GM19452 (cell line): ENCODE data around the gene WDR20.
"Not testable (repeated sequence)": the region's sequence is repeated elsewhere in the genome, so short reads cannot be mapped to it uniquely, and the experiment has no call there.

ENCODE experiments used
- ATAC-seq: cut with Tn5 transposase; IDR thresholded peaks from one replicate; pipeline ENCODE4 v1.9.1; 2021; ENCODE audit not compliant: unreplicated experiment

WDR20 gene

GRCh38 chr14:102126807-102127455, 12.8 kb upstream of the WDR20 start:
- no peak for ATAC-seq

GRCh38 chr14:102131741-102132140, 8.0 kb upstream of the WDR20 start:
- ATAC-seq: no peak

- ATAC-seq: not testable (repeated sequence)
These were observed 5.7 kb upstream of the WDR20 start for GRCh38 chr14:102134021-102134420.

- not testable (repeated sequence) for ATAC-seq
These were observed 5.0 kb upstream of the WDR20 start for GRCh38 chr14:102134719-102135118.

- not testable (repeated sequence) for ATAC-seq
These were observed 4.2 kb upstream of the WDR20 start for GRCh38 chr14:102135456-102135855.

GRCh38 chr14:102138535-102138934, 1.2 kb upstream of the WDR20 start:
- no peak for ATAC-seq

- no peak for ATAC-seq
These were observed 774 bp upstream of the WDR20 start for GRCh38 chr14:102138961-102139285.

- peak; percentile 21 for ATAC-seq
These were observed 491 bp downstream of the WDR20 start for GRCh38 chr14:102140027-102140749.

GRCh38 chr14:102140750-102141145, 1.1 kb downstream of the WDR20 start:
- ATAC-seq: no peak

GRCh38 chr14:102141797-102142196, 2.1 kb downstream of the WDR20 start:
- ATAC-seq: no peak

- ATAC-seq: no peak
These were observed 5.2 kb downstream of the WDR20 start for GRCh38 chr14:102144914-102145313.

GRCh38 chr14:102145395-102145794, 5.7 kb downstream of the WDR20 start:
- no peak for ATAC-seq

- no peak for ATAC-seq
These were observed 6.7 kb downstream of the WDR20 start for GRCh38 chr14:102146423-102146822.

- ATAC-seq: no peak
These were observed 10.4 kb downstream of the WDR20 start for GRCh38 chr14:102150083-102150482.

GRCh38 chr14:102150744-102151143, 11.0 kb downstream of the WDR20 start:
- no peak for ATAC-seq

GRCh38 chr14:102151411-102151810, 11.7 kb downstream of the WDR20 start:
- ATAC-seq: not testable (repeated sequence)

GRCh38 chr14:102154121-102154520, 14.4 kb downstream of the WDR20 start:
- no peak for ATAC-seq

- no peak for ATAC-seq
These were observed 15.3 kb downstream of the WDR20 start for GRCh38 chr14:102154821-102155549.

- no peak for ATAC-seq
These were observed 17.6 kb downstream of the WDR20 start for GRCh38 chr14:102157346-102157745.

- no peak for ATAC-seq
These were observed 19.1 kb downstream of the WDR20 start for GRCh38 chr14:102158797-102159196.

GRCh38 chr14:102159841-102160240, 20.1 kb downstream of the WDR20 start:
- ATAC-seq: no peak

- ATAC-seq: no peak
These were observed 22.8 kb downstream of the WDR20 start for GRCh38 chr14:102162487-102162886.
